Brain pericyte (primary cell): ENCODE data around the gene ACSBG1.
"Not testable (repeated sequence)": the region's sequence is repeated elsewhere in the genome, so short reads cannot be mapped to it uniquely, and the experiment has no call there.

Experiments
- DNase-seq: peaks from one replicate; pipeline ENCODE4 v3.0.0-alpha.2; 2012; ENCODE audit warnings: low read depth, low spot score

Gene ACSBG1

GRCh38 chr15:78249131-78249530, 14.8 kb upstream of the ACSBG1 start:
- no peak for DNase-seq

GRCh38 chr15:78247911-78248310, 13.5 kb upstream of the ACSBG1 start:
- no peak for DNase-seq

- not testable (repeated sequence) for DNase-seq
Observed at GRCh38 chr15:78245976-78246620, 11.7 kb upstream of the ACSBG1 start.

GRCh38 chr15:78245392-78245791, 11.0 kb upstream of the ACSBG1 start:
- DNase-seq = not testable (repeated sequence)

GRCh38 chr15:78244893-78245292, 10.5 kb upstream of the ACSBG1 start:
- no peak for DNase-seq

- no peak for DNase-seq
Observed at GRCh38 chr15:78244101-78244500, 9.7 kb upstream of the ACSBG1 start.

GRCh38 chr15:78243491-78243941, 9.2 kb upstream of the ACSBG1 start:
- no peak for DNase-seq

GRCh38 chr15:78243058-78243457, 8.7 kb upstream of the ACSBG1 start:
- no peak for DNase-seq

- DNase-seq = no peak
Observed at GRCh38 chr15:78242128-78242527, 7.8 kb upstream of the ACSBG1 start.

GRCh38 chr15:78241017-78241416, 6.7 kb upstream of the ACSBG1 start:
- DNase-seq = no peak

- DNase-seq = no peak
Observed at GRCh38 chr15:78239811-78240210, 5.4 kb upstream of the ACSBG1 start.

GRCh38 chr15:78237146-78237545, 2.8 kb upstream of the ACSBG1 start:
- DNase-seq = no peak

- no peak for DNase-seq
Observed at GRCh38 chr15:78236491-78236890, 2.1 kb upstream of the ACSBG1 start.

GRCh38 chr15:78233496-78233895, 869 bp downstream of the ACSBG1 start:
- DNase-seq = no peak

GRCh38 chr15:78232951-78233350, 1.4 kb downstream of the ACSBG1 start:
- no peak for DNase-seq

GRCh38 chr15:78229431-78230406, 4.6 kb downstream of the ACSBG1 start:
- DNase-seq = no peak

GRCh38 chr15:78228356-78228996, 5.9 kb downstream of the ACSBG1 start:
- no peak for DNase-seq

- no peak for DNase-seq
Observed at GRCh38 chr15:78225783-78226541, 8.4 kb downstream of the ACSBG1 start.

- no peak for DNase-seq
Observed at GRCh38 chr15:78224023-78224411, 10.3 kb downstream of the ACSBG1 start.

- DNase-seq = no peak
Observed at GRCh38 chr15:78223396-78224022, 10.9 kb downstream of the ACSBG1 start.

- no peak for DNase-seq
Observed at GRCh38 chr15:78222745-78223395, 11.5 kb downstream of the ACSBG1 start.
